ENCODE data around the gene TRIM17. TPM values are rescaled to one million over a fixed set of nuclear protein-coding genes. Genes with fewer than 3 reads are reported as not detected.

TRIM17 gene
- total and polyA plus RNA-seq, 2 experiments from 2014 or later = 0.86 to 1.1 TPM

- no peak for TF ChIP-seq REST (IDR thresholded peaks at IDR 0.05; ENCODE audit: unreplicated experiment)
- TF ChIP-seq STAT1 (IDR thresholded peaks at IDR 0.05; ENCODE audit: unreplicated experiment) = no peak
- no peak for TF ChIP-seq JUNB (IDR thresholded peaks at IDR 0.05; ENCODE audit: unreplicated experiment)
- no peak for TF ChIP-seq CREB1 (CRISPR knock-in tag; IDR thresholded peaks at IDR 0.05; ENCODE audit: low read depth)
- no peak for TF ChIP-seq ZNF331 (CRISPR knock-in tag; IDR thresholded peaks at IDR 0.05; ENCODE audit: low read depth)
- no peak for TF ChIP-seq NANOG (IDR thresholded peaks at IDR 0.05; ENCODE audit: borderline replicate concordance)
- no peak for TF ChIP-seq EZH2phosphoT487 (IDR thresholded peaks at IDR 0.05; ENCODE audit: unreplicated experiment)
- no peak for TF ChIP-seq ETS1 (IDR thresholded peaks at IDR 0.05)
- TF ChIP-seq CTCF (conservative IDR thresholded peaks at IDR 0.05; ENCODE audit: low read depth in 2 of 2) = no peak
These were observed 7.5 kb downstream of the TRIM17 start (continued) for GRCh38 chr1:228408869-228409805.

- Histone ChIP-seq H3K9me2 (ENCODE audit: insufficient read depth) (no peaks in the 10 kb centered on the region), H3K4me1 (ENCODE audit: insufficient read depth) (peaks cover 15% of the 10 kb centered on the region), H3K79me2 (replicated peaks; ENCODE audit: insufficient read depth) (peaks cover 31% of the 10 kb centered on the region), H3K4me2 (peak overlapping the region; percentile 92), H2AFZ (no peak overlapping the region), H3F3A (replicated peaks; ENCODE audit: low read depth) (0 out of 2 replicates have a peak, but pooled peaks cover 4% of the 10 kb centered on the region), H3K27ac (ENCODE audit: low read depth) (no peak overlapping the region), H3K36me3 (ENCODE audit: insufficient read depth) (no peaks in the 10 kb centered on the region), H3K27me3 (ENCODE audit: insufficient read depth) (peaks cover 13% of the 10 kb centered on the region), H3K4me3 (peak overlapping the region; percentile 84), H4K20me1 (replicated peaks; ENCODE audit: insufficient read depth) (peaks cover 23% of the 10 kb centered on the region)
- Mint-ChIP-seq H3K9me3 (no peaks in the 10 kb centered on the region), H3K4me1 (peaks cover 21% of the 10 kb centered on the region), H3K4me3 (peak overlapping the region; percentile 98), H3K36me3 (ENCODE audit: low read depth) (peaks cover 14% of the 10 kb centered on the region), H3K27ac (no peak overlapping the region), H3K27me3 (ENCODE audit: insufficient read depth, low read depth, poor library complexity) (peaks cover 6% of the 10 kb centered on the region)
- DNase-seq (ENCODE audit: low spot score) (no peak), ATAC-seq (no peak)
- TF ChIP-seq ETS1 (IDR thresholded peaks at IDR 0.05) = no peak
- peak in 1 of 2 experiments; percentile 7; a peak in 1 of 4 replicates for TF ChIP-seq CTCF (conservative IDR thresholded peaks at IDR 0.05; ENCODE audit: low read depth in 2 of 2)
These were observed 8.4 kb downstream of the TRIM17 start for GRCh38 chr1:228408041-228408868.
